ENCODE measurements around the gene AIF1L.

DNA sequence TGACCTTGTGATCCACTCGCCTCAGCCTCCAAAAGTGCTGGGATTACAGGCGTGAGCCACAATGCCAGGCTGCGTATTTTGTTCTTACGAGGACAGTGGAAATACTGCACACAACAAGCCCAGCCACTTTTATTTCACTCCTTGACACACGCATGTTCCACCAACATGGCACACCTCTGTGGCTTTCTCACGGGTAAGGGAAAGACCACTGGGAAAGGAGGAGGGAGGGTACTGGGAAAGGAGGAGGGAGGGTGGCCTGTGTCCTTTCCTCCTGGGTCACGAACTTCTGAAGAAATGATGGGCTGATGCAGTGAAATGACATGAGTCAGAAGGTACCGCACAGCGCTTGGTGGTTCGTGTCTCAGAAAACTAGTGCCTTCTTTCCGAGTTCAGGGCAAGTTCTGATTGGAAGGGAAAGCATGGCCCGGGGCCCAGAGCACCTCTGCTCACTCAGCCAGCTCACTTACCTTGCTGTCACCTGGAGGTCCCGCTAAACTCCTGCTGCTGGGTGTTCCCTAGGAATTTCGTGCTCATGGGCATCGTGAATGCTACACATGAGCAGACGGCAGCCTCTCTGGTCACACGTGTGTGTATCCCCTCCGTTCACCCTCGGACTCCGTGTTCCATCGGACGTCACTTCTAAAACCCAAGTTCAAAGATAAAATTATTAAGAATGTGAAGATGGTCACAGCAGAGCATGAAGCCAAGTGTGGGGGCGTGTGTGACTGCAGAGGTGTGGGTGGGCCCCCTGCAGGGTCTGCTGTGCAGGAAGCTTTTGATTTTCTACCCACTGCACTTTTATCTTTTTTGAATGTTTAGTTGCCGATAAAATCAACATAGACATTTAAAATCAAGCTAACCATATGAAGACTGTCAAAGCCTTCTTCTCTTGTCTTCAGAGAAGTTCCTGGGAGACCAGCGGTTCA, 44.5 kb upstream of the AIF1L start:
- TF ChIP-seq, protein P1, sequence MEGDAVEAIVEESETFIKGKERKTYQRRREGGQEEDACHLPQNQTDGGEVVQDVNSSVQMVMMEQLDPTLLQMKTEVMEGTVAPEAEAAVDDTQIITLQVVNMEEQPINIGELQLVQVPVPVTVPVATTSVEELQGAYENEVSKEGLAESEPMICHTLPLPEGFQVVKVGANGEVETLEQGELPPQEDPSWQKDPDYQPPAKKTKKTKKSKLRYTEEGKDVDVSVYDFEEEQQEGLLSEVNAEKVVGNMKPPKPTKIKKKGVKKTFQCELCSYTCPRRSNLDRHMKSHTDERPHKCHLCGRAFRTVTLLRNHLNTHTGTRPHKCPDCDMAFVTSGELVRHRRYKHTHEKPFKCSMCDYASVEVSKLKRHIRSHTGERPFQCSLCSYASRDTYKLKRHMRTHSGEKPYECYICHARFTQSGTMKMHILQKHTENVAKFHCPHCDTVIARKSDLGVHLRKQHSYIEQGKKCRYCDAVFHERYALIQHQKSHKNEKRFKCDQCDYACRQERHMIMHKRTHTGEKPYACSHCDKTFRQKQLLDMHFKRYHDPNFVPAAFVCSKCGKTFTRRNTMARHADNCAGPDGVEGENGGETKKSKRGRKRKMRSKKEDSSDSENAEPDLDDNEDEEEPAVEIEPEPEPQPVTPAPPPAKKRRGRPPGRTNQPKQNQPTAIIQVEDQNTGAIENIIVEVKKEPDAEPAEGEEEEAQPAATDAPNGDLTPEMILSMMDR (IDR thresholded peaks at IDR 0.05), result no peak
- no peak for TF ChIP-seq POLR2A (IDR thresholded peaks at IDR 0.05)
- TF ChIP-seq POLR2AphosphoS5 (IDR thresholded peaks at IDR 0.05), result no peak
